Measurements from ENCODE around the gene OCA2.
"Not testable (repeated sequence)": the region's sequence is repeated elsewhere in the genome, so short reads cannot be mapped to it uniquely, and the experiment has no call there.

Gene OCA2

DNA sequence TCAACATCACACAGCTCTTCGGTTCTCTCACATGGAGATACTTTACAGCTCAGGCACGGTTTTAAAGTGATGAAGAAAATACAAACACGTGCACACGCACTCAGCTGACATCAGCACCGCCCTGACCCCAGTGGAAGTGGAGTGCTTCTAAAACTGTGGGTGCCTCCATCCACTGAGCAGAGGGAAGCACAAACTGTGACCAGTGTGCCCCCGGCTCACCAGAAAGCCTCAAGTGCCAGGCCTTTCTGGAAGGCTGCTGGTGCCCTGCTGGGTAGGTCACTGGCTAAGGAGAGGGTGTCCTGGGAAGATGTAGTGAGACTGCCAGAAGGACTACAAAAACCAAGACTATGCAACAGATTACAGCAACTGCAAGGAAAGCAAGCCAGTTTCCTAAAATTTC is 78.5 kb downstream of the OCA2 start:
- DNase-seq: no peak

DNA sequence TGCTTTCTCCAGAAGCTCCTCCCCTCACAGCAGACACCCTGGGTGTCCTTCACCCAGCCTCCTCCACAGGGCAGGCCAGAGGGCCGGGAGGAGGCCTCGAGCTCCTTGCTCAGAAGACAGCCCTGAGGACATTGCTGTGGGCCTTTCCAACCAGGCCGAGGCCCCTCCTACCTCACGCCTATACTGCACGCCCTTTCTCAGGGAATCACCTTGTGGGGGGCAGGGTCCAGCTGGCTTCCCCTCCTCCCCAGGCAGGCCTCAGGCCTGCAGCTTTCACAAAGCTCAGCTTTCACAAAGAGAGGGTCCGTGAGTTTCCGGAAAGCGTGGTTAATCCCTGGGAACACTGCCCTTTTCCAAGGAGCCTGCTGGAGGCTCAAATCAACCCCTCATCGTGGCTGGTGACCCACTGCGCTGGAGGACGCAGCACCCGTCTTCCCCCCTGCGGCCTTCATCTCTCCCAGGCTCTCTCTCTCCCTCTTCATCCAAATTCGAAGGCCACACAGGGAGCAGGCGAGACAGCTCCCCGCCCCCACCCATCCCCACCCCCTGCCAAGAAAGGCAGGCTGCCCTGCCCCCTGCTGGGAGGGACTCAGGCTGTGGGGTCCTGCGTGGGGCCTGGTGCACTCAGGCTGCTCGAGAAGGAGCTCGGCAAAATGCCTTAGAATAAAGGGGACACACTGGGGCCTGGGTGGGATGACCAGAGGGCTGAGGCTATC is 79.4 kb downstream of the OCA2 start:
- DNase-seq: no peak

- DNase-seq: no peak
Observed at GRCh38 chr15:28018291-28019044, 80.6 kb downstream of the OCA2 start.

- no peak for DNase-seq
Observed at GRCh38 chr15:28017423-28017924, 81.6 kb downstream of the OCA2 start.

DNA sequence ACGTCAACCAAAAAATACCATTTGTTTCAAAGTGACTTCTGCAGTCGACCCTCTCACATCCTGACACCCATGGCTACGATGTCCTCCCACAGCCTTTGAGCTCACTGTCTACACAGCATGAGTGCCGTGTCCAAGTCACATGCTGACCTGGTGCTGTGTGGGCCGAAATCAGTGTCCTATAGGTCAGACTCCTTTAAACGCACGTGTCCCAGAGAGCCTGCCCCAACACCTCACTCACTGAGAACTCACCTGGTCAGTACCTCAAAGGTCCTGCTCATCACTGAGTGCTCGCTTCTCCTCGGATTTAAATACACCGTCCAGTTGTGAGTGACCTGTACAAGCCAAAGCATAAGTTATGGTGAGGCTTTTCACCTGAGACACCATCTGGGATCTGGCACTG is 83.3 kb downstream of the OCA2 start:
- DNase-seq: no peak

DNA sequence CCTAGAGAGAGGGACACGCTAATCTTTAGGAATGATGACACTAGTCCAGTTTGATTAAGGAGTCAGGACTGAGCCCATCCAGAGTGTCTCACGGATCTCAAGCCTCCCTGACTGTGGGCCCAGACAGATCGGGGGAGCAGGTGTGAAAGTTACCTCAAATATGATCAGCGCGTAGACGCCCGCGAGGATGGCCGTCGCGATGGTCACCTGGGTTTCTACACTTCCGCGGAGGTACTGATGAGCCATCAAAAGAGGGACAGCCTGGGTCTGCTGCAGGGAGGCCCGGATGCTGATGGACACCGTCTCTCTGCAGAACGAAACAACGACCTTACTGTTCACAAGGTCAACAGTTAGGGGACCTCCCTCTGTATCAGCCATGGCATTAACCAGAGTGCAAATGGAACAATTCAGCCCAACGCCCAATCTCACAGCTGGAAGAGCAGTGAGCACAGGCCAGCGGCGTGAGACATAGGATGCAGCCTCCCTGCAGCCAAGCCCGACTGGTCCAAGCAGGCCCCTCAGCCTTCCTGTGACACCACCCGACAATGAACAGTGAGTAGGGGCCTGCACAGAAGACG is 84.4 kb downstream of the OCA2 start:
- DNase-seq: no peak

DNA sequence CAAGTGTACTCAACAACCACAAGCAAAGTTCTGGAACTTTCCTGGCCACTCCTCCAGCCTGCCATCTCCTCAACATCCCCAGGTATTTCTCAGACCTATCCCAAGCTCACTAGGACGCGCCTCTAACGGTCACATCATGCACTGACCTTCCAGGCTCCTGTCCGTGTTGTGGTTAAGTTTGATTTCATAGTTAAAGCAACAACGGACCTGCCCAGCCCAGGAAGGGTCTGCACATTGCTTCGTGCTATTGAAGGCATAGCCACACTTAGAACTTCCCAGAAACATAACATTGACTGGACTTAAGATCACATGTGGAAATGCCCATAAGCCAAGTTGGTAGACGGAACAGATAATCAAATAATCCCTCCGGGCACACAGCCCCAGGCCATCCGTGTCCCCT is 85.1 kb downstream of the OCA2 start:
- no peak for DNase-seq

GRCh38 chr15:28013480-28013879 is 85.6 kb downstream of the OCA2 start:
- no peak for DNase-seq

- no peak for DNase-seq
Observed at GRCh38 chr15:28012231-28012630, 86.9 kb downstream of the OCA2 start.

DNA sequence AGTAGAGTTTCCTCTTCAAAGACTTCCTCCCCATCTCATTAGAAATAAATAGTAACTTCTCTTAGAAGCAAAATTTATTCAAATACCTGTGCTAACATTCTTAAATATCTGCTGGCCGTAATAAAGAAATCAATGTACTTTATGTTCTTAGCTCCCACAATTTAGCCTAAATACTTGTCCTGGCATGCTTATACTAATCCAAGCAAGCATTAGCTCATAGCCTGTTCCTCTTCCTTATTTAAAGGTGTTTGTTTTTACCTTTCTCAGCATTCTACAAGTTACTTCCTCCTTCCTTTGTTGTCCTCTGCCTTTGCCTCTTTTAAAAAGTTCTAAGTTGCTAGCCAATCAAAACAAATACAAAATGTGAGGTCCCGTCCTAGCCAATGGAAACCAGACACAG is 90.9 kb downstream of the OCA2 start:
- DNase-seq: not testable (repeated sequence)

GRCh38 chr15:28006116-28006905 is 92.8 kb downstream of the OCA2 start:
- DNase-seq: no peak

DNA sequence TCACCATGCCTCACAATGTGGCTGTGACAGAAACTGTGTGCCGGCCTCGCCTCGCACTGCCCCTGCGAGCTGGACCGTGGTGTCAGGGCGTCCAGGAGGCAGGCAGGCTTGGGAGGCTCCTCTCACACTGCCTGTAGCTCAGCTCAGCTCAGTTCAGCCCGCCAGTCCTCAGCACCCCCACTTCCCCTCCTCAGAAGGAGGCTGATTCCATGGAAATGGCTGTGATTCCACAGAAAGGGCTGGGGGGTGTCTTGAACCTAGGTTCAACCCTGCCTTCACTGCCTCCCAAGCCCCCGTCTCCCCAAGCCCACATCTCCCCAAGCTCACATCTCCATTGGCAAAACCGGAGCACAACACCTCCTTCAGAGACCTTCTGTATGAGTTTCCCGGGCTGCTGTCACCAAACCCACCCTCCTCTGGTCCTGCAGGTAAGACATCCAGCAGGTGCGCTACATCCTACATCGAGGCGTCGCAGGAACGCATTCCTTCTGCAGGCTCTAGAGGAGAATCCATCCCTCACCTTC is 94.0 kb downstream of the OCA2 start:
- DNase-seq: no peak

- no peak for DNase-seq
Observed at GRCh38 chr15:28004143-28005003, 94.7 kb downstream of the OCA2 start.

DNA sequence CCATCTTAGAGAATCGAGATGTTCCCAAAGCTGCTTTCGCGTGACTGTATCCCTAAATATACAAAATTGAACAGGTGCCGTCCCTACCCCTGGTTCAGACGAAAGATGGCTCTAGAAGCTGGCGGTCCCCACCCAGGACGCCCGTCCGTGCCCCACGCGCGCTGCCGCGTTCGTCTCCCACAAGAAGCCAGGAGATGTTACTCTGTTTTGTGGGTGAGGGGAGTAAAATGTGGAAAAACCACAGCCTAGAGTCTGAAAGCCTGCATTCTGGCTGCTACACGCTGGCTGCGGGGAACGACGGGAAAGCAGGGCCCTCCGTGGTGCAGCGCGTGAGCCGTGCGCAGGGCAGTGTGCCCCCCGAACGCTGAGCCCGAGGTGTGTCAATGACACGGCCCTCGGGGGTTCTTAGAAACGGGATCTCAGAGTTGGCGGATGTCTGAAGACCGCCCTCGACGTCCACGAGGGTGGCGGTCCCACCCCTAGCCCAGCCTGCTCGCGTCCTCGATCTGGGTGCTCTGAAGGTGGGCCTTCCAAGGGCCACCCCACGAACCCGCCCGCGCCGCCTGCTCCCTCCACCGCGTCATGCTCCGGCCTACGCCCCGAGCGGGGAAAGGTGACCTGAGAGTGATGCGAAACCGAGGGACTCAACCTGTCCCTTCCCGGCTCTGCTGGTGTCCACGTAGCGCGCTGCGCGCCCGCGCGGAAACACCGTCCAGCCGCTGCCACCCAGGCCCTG is 95.6 kb downstream of the OCA2 start:
- DNase-seq: no peak

DNA sequence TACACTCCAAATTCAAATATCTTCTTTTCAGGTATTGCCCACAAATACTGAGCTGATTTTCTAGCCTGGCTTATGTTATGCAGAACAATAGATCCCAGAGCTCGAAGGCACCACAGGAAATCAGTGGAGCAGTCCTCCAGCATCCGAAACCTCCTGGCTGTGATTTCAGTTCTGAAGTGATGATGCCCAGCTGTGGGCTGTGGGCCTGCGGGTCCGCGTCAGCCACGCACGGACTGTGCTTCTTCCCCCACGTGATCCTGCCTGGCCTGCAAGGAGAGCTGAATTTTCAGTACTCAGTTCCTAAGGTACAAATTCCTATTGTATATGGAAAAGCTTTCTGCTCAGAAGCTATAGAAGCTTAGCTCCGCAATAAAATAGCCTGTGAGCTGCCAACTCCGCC is 96.2 kb downstream of the OCA2 start:
- DNase-seq: no peak

GRCh38 chr15:28002136-28002861 is 96.8 kb downstream of the OCA2 start:
- DNase-seq: no peak

- no peak for DNase-seq
Observed at GRCh38 chr15:28001641-28002040, 97.5 kb downstream of the OCA2 start.

DNA sequence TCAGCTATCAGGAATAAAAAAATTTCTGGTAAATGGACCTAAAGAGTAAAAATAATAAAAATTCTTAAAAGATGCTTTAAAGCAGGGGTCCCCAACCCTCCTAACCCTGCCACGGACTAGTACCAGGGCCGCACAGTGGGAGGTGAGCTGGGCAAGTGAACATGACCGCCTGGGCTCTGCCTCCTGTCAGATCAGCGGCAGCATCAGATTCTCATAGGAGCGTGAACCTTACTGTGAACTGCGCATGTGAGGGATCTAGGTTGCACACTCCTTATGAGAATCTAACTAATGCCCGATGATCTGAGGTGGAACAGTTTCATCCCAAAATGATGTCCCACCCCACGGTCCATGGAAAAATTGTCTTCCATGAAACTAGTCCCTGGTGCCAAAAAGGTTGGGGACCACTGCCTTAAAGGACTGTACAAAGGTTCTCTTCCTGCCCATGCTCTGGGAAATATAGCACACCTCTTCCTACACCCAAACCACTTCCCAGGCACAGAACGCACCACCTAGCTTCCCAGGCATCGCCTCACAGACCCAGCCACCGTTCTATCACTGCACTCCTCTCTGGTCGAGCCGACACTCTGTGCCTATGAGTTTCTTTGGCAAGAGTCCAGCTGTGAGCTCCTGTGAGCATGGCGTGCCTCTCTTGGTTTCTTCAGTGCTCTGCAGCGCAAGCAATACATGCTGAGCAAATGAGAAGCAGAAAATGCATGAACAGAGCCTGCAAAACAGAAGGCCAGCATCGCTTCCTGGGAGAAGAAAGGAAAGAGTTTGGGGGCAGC is 104.9 kb downstream of the OCA2 start:
- DNase-seq: no peak

GRCh38 chr15:27993544-27993943 is 105.6 kb downstream of the OCA2 start:
- no peak for DNase-seq
